ENCODE measurements around the gene INTS7. TPM values are rescaled to one million over a fixed set of nuclear protein-coding genes. Genes with fewer than 3 reads are reported as not detected.

The INTS7 gene
- total and polyA plus RNA-seq, 2 of the 4 experiments (the other 2 are of a cell fraction), result 8.3 to 24.9 TPM

DNA sequence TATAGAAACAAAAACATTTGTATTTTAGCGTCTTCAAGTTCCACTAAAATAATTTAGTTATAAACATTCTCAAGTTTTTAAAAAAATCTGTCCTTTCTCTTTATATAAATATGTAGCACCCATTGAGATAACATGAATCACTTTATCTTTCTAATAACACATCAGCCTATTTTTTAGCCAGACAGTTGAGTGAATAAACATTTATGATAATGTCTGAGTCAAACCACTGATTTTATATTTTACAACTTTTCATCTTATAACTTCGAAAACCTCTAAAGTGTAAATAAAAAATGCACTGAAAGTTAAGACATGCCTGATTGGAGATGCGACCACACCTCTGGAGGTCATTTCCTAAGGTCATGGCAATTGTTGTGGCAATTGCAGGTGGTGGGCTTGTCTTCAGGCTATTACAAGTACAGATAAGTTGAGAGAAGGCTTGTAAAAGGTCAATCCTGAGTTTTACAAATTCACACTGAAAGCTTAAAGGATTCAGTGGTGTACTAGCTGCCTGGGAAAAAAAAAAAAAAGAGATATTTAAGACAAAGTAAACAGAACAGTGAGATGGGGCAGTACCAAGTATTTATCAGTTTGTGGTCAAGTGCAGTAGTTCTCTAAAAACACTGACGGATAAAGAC lies 67.0 kb downstream of the INTS7 start:
- no peak overlapping the region for H3K14ac ChIP-seq (replicated peaks; ENCODE audit: low read depth, low read length)
- no peak overlapping the region for H4K8ac ChIP-seq (ENCODE audit: low read depth in 2 of 2, low read length in 2 of 2)
- no peak for ATAC-seq (ENCODE audit: low read depth)
- in situ Hi-C loops (cut with MboI; ENCODE audit: low sequenced_read_pairs) (no loop called here), intact Hi-C loops (cut with micrococcal nuclease) (no loop called here), dilution Hi-C loops (cut with HindIII; ENCODE audit: low sequenced_read_pairs, unreplicated experiment) (no loop called here)
- no peak overlapping the region for H2AFZ ChIP-seq (replicated peaks; ENCODE audit: low read length, poor library complexity)
- H4K5ac ChIP-seq (ENCODE audit: low read depth, low read length), result no peak overlapping the region
- no peaks in the 10 kb centered on the region for H3K79me1 ChIP-seq (ENCODE audit: low read depth in 1 of 2, low read length in 2 of 2)
- ChIA-PET CTCF (no interaction called here), POLR2A (ENCODE audit: unreplicated experiment) (no interaction called here)
- TF ChIP-seq RAD21 (IDR thresholded peaks at IDR 0.05; ENCODE audit: low read length) (no peak), MAZ (IDR thresholded peaks at IDR 0.05; ENCODE audit: borderline replicate concordance, low read depth, low read length) (no peak), POLR2A (IDR thresholded peaks at IDR 0.05; ENCODE audit: low read depth, low read length) (no peak)
- WGBS, 2 experiments (ENCODE audit: extremely low coverage in 2 of 2, insufficient read length in 1 of 2), result no CpG with 5 or more reads among the region's 4 CpGs
- H3K56ac ChIP-seq (ENCODE audit: extremely low read depth, insufficient read depth, low read length), result no peak overlapping the region
- H3K9me1 ChIP-seq (ENCODE audit: insufficient read depth, low read length), result no peaks in the 10 kb centered on the region
- no peak overlapping the region for H3K4ac ChIP-seq (ENCODE audit: low read depth, low read length)
- H4K91ac ChIP-seq (ENCODE audit: insufficient read depth, low read depth, low read length), result no peak overlapping the region
- H2AK5ac ChIP-seq (ENCODE audit: low read depth, low read length), result no peak overlapping the region
- no peak overlapping the region for H3K4me3 ChIP-seq (ENCODE audit: insufficient read depth, low read depth, low read length)
- no peak overlapping the region for H2BK5ac ChIP-seq (ENCODE audit: low read depth, low read length, poor library complexity, severe bottlenecking)
- no peak overlapping the region for H2AK9ac ChIP-seq (replicated peaks; ENCODE audit: low read depth, low read length, poor library complexity)
- no peaks in the 10 kb centered on the region for H4K20me1 ChIP-seq (ENCODE audit: insufficient read depth, low read length)
- no peaks in the 10 kb centered on the region for H3K9me3 ChIP-seq (ENCODE audit: control insufficient read depth, insufficient read depth, low read length)
- H3K4me1 ChIP-seq (ENCODE audit: control insufficient read depth, insufficient read depth, low read length), result peaks cover 1% of the 10 kb centered on the region; the same call in 1 of the 2 replicates
- H3K27me3 ChIP-seq (ENCODE audit: control insufficient read depth, insufficient read depth, low read length), result no peaks in the 10 kb centered on the region
- no peak overlapping the region for H3K9ac ChIP-seq (ENCODE audit: low read depth, low read length)
- no peak overlapping the region for H2BK15ac ChIP-seq (ENCODE audit: low read depth, low read length)
- no peak overlapping the region for H3K27ac ChIP-seq (ENCODE audit: insufficient read depth, low read length)
- no peak overlapping the region for H2BK20ac ChIP-seq (ENCODE audit: low read depth, low read length)
- H3K36me3 ChIP-seq (ENCODE audit: control insufficient read depth, insufficient read depth, low read length), result peaks cover 3% of the 10 kb centered on the region; the same call in 1 of the 2 replicates
- no peak for DNase-seq
- H2BK120ac ChIP-seq (ENCODE audit: low read depth, low read length), result no peak overlapping the region
- H3K18ac ChIP-seq (ENCODE audit: low read depth, low read length), result no peak overlapping the region
- no peak overlapping the region for H3K4me2 ChIP-seq (ENCODE audit: low read depth, low read length)
- H3K23ac ChIP-seq (ENCODE audit: low read depth, low read length), result no peak overlapping the region
- BruUV-seq (replicated peaks), result no TSS peak

Data from IMR-90 (cell line).